Measurements from ENCODE around the gene BEND6. TPM values are rescaled to one million over a fixed set of nuclear protein-coding genes. Genes with fewer than 3 reads are reported as not detected.
A peak's percentile ranks its signal among the peaks of the same experiment; 100 is the strongest.

The BEND6 gene
- polyA plus RNA-seq, 1 of the 3 experiments (the other 2 are of a cell fraction), result 6.9 TPM

- no peak for TF ChIP-seq USF2 (IDR thresholded peaks at IDR 0.05; ENCODE audit: borderline replicate concordance, low read depth, low read length)
- TF ChIP-seq MAX (IDR thresholded peaks at IDR 0.05; ENCODE audit: low read depth), result no peak
- TF ChIP-seq IRF3 (IDR thresholded peaks at IDR 0.05; ENCODE audit: low read depth, low read length), result no peak
Measured at GRCh38 chr6:56913285-56914074, 41.4 kb upstream of the BEND6 start (continued).

GRCh38 chr6:56914798-56915658 is 39.9 kb upstream of the BEND6 start:
- 66% methylated on average over 8 of the region's 8 CpGs for WGBS (ENCODE audit: low lambda C conversion rate)
- Histone ChIP-seq H3K9me3 (no peaks in the 10 kb centered on the region), H2AFZ (ENCODE audit: low read depth) (no peak overlapping the region), H3K4me3 (ENCODE audit: low read depth in 2 of 2, low read length in 1 of 2) (no peak overlapping the region), H3F3A (replicated peaks; ENCODE audit: insufficient read depth) (peaks cover 7% of the 10 kb centered on the region), H3K27me3 (ENCODE audit: insufficient read depth) (no peaks in the 10 kb centered on the region), H3K9me2 (no peaks in the 10 kb centered on the region), H3K27ac (ENCODE audit: low read depth in 2 of 2, low read length in 1 of 2) (peak overlapping the region in 1 of 2 experiments; percentile 77; a peak in 2 of 4 replicates), H3K36me3 (replicated peaks in 1 of 2; ENCODE audit: control insufficient read depth in 1 of 2, insufficient read depth in 2 of 2, low read length in 1 of 2) (no peaks in the 10 kb centered on the region), H3K4me2 (no peak overlapping the region), H3K4me1 (ENCODE audit: control insufficient read depth in 1 of 2, insufficient read depth in 2 of 2, low read depth in 1 of 2, low read length in 1 of 2) (peaks cover 8 to 27% of the 10 kb centered on the region in 2 experiments; a peak in 3 of 4 replicates), H4K20me1 (ENCODE audit: insufficient read depth) (no peaks in the 10 kb centered on the region), H3K9ac (no peak overlapping the region), H3K79me2 (ENCODE audit: insufficient read depth) (peaks cover 37% of the 10 kb centered on the region)
- no peak for TF ChIP-seq RCOR1 (IDR thresholded peaks at IDR 0.05; ENCODE audit: low read length)
- peak; percentile 44; the same call in 1 of the 2 replicates for TF ChIP-seq NRF1 (IDR thresholded peaks at IDR 0.05; ENCODE audit: low read depth, low read length)
- DNase-seq, result peak; percentile 61
- POLR2A ChIA-PET, result no interaction called here
- CTCF ChIA-PET, result interaction anchor here (1.0 to 1.5 kb wide), 5 partner anchors 10 to 106 kb away, joined by 5 to 9 read pairs (median 5); partner anchors contain the start of gene BEND6

- H3K36me3 ChIP-seq (replicated peaks in 1 of 2; ENCODE audit: control insufficient read depth in 1 of 2, insufficient read depth in 2 of 2, low read length in 1 of 2), result no peaks in the 10 kb centered on the region
- H3K9ac ChIP-seq, result no peak overlapping the region
- H3K9me2 ChIP-seq, result no peaks in the 10 kb centered on the region
- no peak overlapping the region for H3K27ac ChIP-seq (ENCODE audit: low read depth in 2 of 2, low read length in 1 of 2)
- H4K20me1 ChIP-seq (ENCODE audit: insufficient read depth), result no peaks in the 10 kb centered on the region
- no peak overlapping the region for H3K4me2 ChIP-seq
- H3K4me1 ChIP-seq (ENCODE audit: control insufficient read depth in 1 of 2, insufficient read depth in 2 of 2, low read depth in 1 of 2, low read length in 1 of 2), result peaks cover 8 to 27% of the 10 kb centered on the region in 2 experiments; a peak in 3 of 4 replicates
- no peaks in the 10 kb centered on the region for H3K27me3 ChIP-seq (ENCODE audit: insufficient read depth)
- no peak for DNase-seq
- peaks cover 7% of the 10 kb centered on the region for H3F3A ChIP-seq (replicated peaks; ENCODE audit: insufficient read depth)
- no peak overlapping the region for H3K4me3 ChIP-seq (ENCODE audit: low read depth in 2 of 2, low read length in 1 of 2)
- WGBS (ENCODE audit: low lambda C conversion rate), result 97% methylated on average over 4 of the region's 4 CpGs
- ChIA-PET CTCF (interaction anchor here (0.7 to 1.5 kb wide), 4 partner anchors 12 to 105 kb away, joined by 3 to 5 read pairs (median 4); partner anchors contain the start of gene BEND6), POLR2A (no interaction called here)
- H3K79me2 ChIP-seq (ENCODE audit: insufficient read depth), result peaks cover 41% of the 10 kb centered on the region
- H3K9me3 ChIP-seq, result no peaks in the 10 kb centered on the region
- no peak overlapping the region for H2AFZ ChIP-seq (ENCODE audit: low read depth)
- TF ChIP-seq TCF12 (IDR thresholded peaks at IDR 0.05) (no peak), NRF1 (IDR thresholded peaks at IDR 0.05; ENCODE audit: low read depth, low read length) (no peak), EP300 (IDR thresholded peaks at IDR 0.05; ENCODE audit: borderline replicate concordance in 1 of 2, low read depth in 1 of 2, low read length in 1 of 2) (no peak), USF2 (IDR thresholded peaks at IDR 0.05; ENCODE audit: borderline replicate concordance, low read depth, low read length) (no peak), RCOR1 (IDR thresholded peaks at IDR 0.05; ENCODE audit: low read length) (no peak), USF1 (IDR thresholded peaks at IDR 0.05; ENCODE audit: borderline replicate concordance, low read depth) (no peak), CHD2 (IDR thresholded peaks at IDR 0.05; ENCODE audit: low read length, partially characterized antibody) (no peak), REST (IDR thresholded peaks at IDR 0.05; ENCODE audit: low read depth, low read length) (no peak), RFX5 (IDR thresholded peaks at IDR 0.05; ENCODE audit: low read length) (no peak), FOSL2 (IDR thresholded peaks at IDR 0.05; ENCODE audit: borderline replicate concordance, low read depth) (no peak), NFIC (IDR thresholded peaks at IDR 0.05; ENCODE audit: borderline replicate concordance) (no peak)
Measured at GRCh38 chr6:56915832-56916231, 39.1 kb upstream of the BEND6 start.
